H1 (cell line): ENCODE results near the gene PIP5K1B. TPM values are rescaled to one million over a fixed set of nuclear protein-coding genes. Genes with fewer than 3 reads are reported as not detected.

ENCODE experiments used
- CTCF ChIA-PET: fragments of 300-600 bp; sonication (Branson Sonifier 250); formaldehyde crosslinking; loops from one replicate; lab custom pipeline; 2021; ENCODE audit not compliant: partially characterized antibody; lab: Charles Lee
- POLR2A ChIA-PET: fragments of 300-600 bp; sonication (Branson Sonifier 250); formaldehyde crosslinking; loops from one replicate; lab custom pipeline; 2021; ENCODE audit warnings: inconsistent platforms; ENCODE audit not compliant: partially characterized antibody; lab: Charles Lee
- DNase-seq, 2 experiments: peaks; one replicate each; pipeline versions ENCODE4 v3.0.0 to v3.0.0-alpha.2; 2010 to 2022; ENCODE audit warnings: low spot score in 2 of 2, low read depth in 1 of 2, mixed read lengths in 1 of 2
- FAIRE-seq: peaks from 2 replicates; lab custom pipeline; 2011; peaks lifted over from hg19 to GRCh38; lab: Jason Lieb, UNC
- H2AFZ ChIP-seq: 2 replicates; pipeline ENCODE4 v1.8.1; 2012; ENCODE audit warnings: low read length, inconsistent platforms
- H2AK5ac ChIP-seq: 2 replicates; pipeline ENCODE4 v1.6.1; 2013; ENCODE audit warnings: low read depth, low read length
- H2BK120ac ChIP-seq: replicated peaks from 2 replicates; pipeline ENCODE3; 2013; ENCODE audit warnings: low read depth, low read length, inconsistent platforms
- H2BK12ac ChIP-seq: 2 replicates; pipeline ENCODE4 v1.6.1; 2013; ENCODE audit warnings: low read depth, low read length
- H2BK15ac ChIP-seq: 2 replicates; pipeline ENCODE4 v1.6.1; 2013; ENCODE audit warnings: low read length
- H2BK20ac ChIP-seq: 2 replicates; pipeline ENCODE4 v1.6.1; 2013; ENCODE audit warnings: low read length
- H2BK5ac ChIP-seq: 2 replicates; pipeline ENCODE4 v1.6.1; 2013; ENCODE audit warnings: low read depth, low read length
- H3K14ac ChIP-seq: 2 replicates; pipeline ENCODE4 v1.6.1; 2013; ENCODE audit warnings: inconsistent platforms; ENCODE audit not compliant: insufficient read length
- H3K18ac ChIP-seq: 2 replicates; pipeline ENCODE4 v1.6.1; 2013; ENCODE audit warnings: low read length; ENCODE audit errors: extremely low read depth
- H3K23ac ChIP-seq: 2 replicates; pipeline ENCODE4 v1.6.1; 2013; ENCODE audit warnings: inconsistent platforms; ENCODE audit not compliant: insufficient read length
- H3K23me2 ChIP-seq: 2 replicates; pipeline ENCODE4 v1.6.1; 2013; ENCODE audit warnings: low read depth, low read length
- H3K27ac ChIP-seq: 2 replicates; pipeline ENCODE4 v1.6.1; 2011; ENCODE audit warnings: low read depth, low read length, inconsistent platforms
- H3K27me3 ChIP-seq, 4 experiments: replicated peaks in 1 of 4; 1 replicate in 1 of 4; 2 replicates in 3 of 4; pipeline versions ENCODE4 v1.6.1 to v1.8.1; 2011 to 2013; ENCODE audit warnings: low read length in 3 of 4, mild to moderate bottlenecking in 3 of 4, inconsistent platforms in 2 of 4, mixed read lengths in 2 of 4, moderate library complexity in 1 of 4; ENCODE audit not compliant: control insufficient read depth in 3 of 4, insufficient read depth in 3 of 4; ENCODE audit errors: extremely low read depth in 1 of 4
- H3K36me3 ChIP-seq, 4 experiments: 2 replicates each; pipeline versions ENCODE4 v1.6.1 to v1.8.1; 2011 to 2013; ENCODE audit warnings: mild to moderate bottlenecking in 4 of 4, low read length in 3 of 4, moderate library complexity in 2 of 4, control low read depth in 1 of 4, inconsistent platforms in 1 of 4; ENCODE audit not compliant: insufficient read depth in 4 of 4, control insufficient read depth in 2 of 4
- H3K4ac ChIP-seq: replicated peaks from 2 replicates; pipeline ENCODE3; 2013; ENCODE audit warnings: low read length, low read depth, mixed read lengths, inconsistent platforms; ENCODE audit not compliant: insufficient read length
- H3K4me1 ChIP-seq, 4 experiments: replicated peaks in 1 of 4; 1 replicate in 1 of 4; 2 replicates in 3 of 4; pipeline versions ENCODE4 v1.6.1 to v1.8.1; 2011 to 2013; ENCODE audit warnings: low read length in 3 of 4, inconsistent platforms in 2 of 4, mixed read lengths in 1 of 4; ENCODE audit not compliant: insufficient read depth in 4 of 4, control insufficient read depth in 3 of 4
- H3K4me2 ChIP-seq, 2 experiments: 2 replicates each; pipeline versions ENCODE4 v1.6.1 to v1.8.1; 2011 to 2013; ENCODE audit warnings: low read depth in 2 of 2, low read length in 2 of 2, control low read depth in 1 of 2, inconsistent platforms in 1 of 2, mild to moderate bottlenecking in 1 of 2; ENCODE audit not compliant: insufficient read depth in 1 of 2
- H3K4me3 ChIP-seq, 4 experiments: fragments of 200-600, 300-600 bp in 1 of 4; sonication (generic), shearing (Covaris generic), sonication (Bioruptor Twin) in 1 of 4; 2 replicates each; pipeline versions ENCODE4 v1.5.1 to v1.8.1; 2011 to 2016; ENCODE audit warnings: low read length in 4 of 4, low read depth in 3 of 4, control low read depth in 2 of 4, inconsistent platforms in 2 of 4, mild to moderate bottlenecking in 2 of 4, mixed read lengths in 1 of 4, moderate library complexity in 1 of 4; ENCODE audit not compliant: insufficient read depth in 2 of 4; ENCODE audit errors: extremely low read depth in 1 of 4
- H3K56ac ChIP-seq: replicated peaks from 2 replicates; pipeline ENCODE3; 2013; ENCODE audit warnings: low read depth, mild to moderate bottlenecking, mixed read lengths, low read length, inconsistent platforms; ENCODE audit not compliant: insufficient read length
- H3K79me1 ChIP-seq: 2 replicates; pipeline ENCODE4 v1.6.1; 2013; ENCODE audit warnings: low read depth, low read length, control low read depth
- H3K79me2 ChIP-seq, 2 experiments: 2 replicates each; pipeline versions ENCODE4 v1.6.1 to v1.8.1; 2012 to 2013; ENCODE audit warnings: low read length in 2 of 2, mild to moderate bottlenecking in 2 of 2, inconsistent platforms in 1 of 2; ENCODE audit not compliant: insufficient read depth in 2 of 2, control insufficient read depth in 1 of 2
- H3K9ac ChIP-seq, 4 experiments: replicated peaks in 1 of 4; 1 replicate in 1 of 4; 2 replicates in 3 of 4; pipeline versions ENCODE4 v1.6.1 to v1.8.1; 2011 to 2013; ENCODE audit warnings: low read depth in 3 of 4, low read length in 3 of 4, control low read depth in 2 of 4, mild to moderate bottlenecking in 2 of 4, moderate library complexity in 2 of 4, inconsistent platforms in 1 of 4; ENCODE audit errors: extremely low read depth in 1 of 4
- H3K9me3 ChIP-seq, 2 experiments: 2 replicates each; pipeline versions ENCODE4 v1.6.1 to v1.8.1; 2012 to 2013; ENCODE audit warnings: mild to moderate bottlenecking in 2 of 2, moderate library complexity in 2 of 2, control low read depth in 1 of 2, inconsistent platforms in 1 of 2, low read depth in 1 of 2, low read length in 1 of 2, mixed read lengths in 1 of 2; ENCODE audit not compliant: insufficient read depth in 2 of 2
- H4K20me1 ChIP-seq, 2 experiments: replicated peaks in 1 of 2; 2 replicates each; pipeline versions ENCODE3 to v1.8.1; 2011 to 2013; ENCODE audit warnings: inconsistent platforms in 2 of 2, low read length in 2 of 2, mild to moderate bottlenecking in 1 of 2; ENCODE audit not compliant: insufficient read depth in 2 of 2, control insufficient read depth in 1 of 2
- H4K5ac ChIP-seq: 2 replicates; pipeline ENCODE4 v1.6.1; 2013; ENCODE audit warnings: low read length, low read depth, mixed read lengths, inconsistent platforms; ENCODE audit not compliant: insufficient read length
- H4K8ac ChIP-seq: 2 replicates; pipeline ENCODE4 v1.8.0; 2013; ENCODE audit warnings: mild to moderate bottlenecking, moderate library complexity, low read length, inconsistent platforms; ENCODE audit not compliant: insufficient read depth; ENCODE audit errors: extremely low read depth
- H4K91ac ChIP-seq: replicated peaks from 2 replicates; pipeline ENCODE3; 2013; ENCODE audit warnings: low read length, mixed read lengths, inconsistent platforms; ENCODE audit not compliant: insufficient read length
- ASH2L ChIP-seq: fragments of 200-600, 300-600 bp; sonication (generic); IDR thresholded peaks from one replicate; pipeline ENCODE4 v1.7.1; 2017; ENCODE audit warnings: low read length
- EZH2 ChIP-seq: fragments of 200-600 bp; sonication (generic); IDR thresholded peaks from 2 replicates; pipeline ENCODE4 v1.7.1; 2012; ENCODE audit warnings: low read depth, mild to moderate bottlenecking, moderate library complexity, low read length, inconsistent platforms; ENCODE audit not compliant: severe bottlenecking
- GABPA ChIP-seq: IDR thresholded peaks from 2 replicates; pipeline ENCODE4 v1.6.1; 2011; ENCODE audit warnings: mild to moderate bottlenecking, low read length, moderate library complexity, borderline replicate concordance; ENCODE audit not compliant: insufficient read depth
- HDAC6 ChIP-seq: IDR thresholded peaks from one replicate; pipeline ENCODE4 v1.7.1; 2012; ENCODE audit warnings: low read depth, mild to moderate bottlenecking, inconsistent platforms, low read length, moderate library complexity
- MAFK ChIP-seq: IDR thresholded peaks from 2 replicates; pipeline ENCODE4 v1.6.1; 2012; ENCODE audit warnings: low read depth, mild to moderate bottlenecking, improper control_type of control experiment, low read length
- PHF8 ChIP-seq: fragments of 200-600 bp; sonication (generic); conservative IDR thresholded peaks from 2 replicates; pipeline ENCODE4 v1.7.1; 2012; ENCODE audit warnings: low read depth, mild to moderate bottlenecking, inconsistent platforms, low read length, moderate library complexity
- RAD21 ChIP-seq, 2 experiments: IDR thresholded peaks in 1 of 2; conservative IDR thresholded peaks in 1 of 2; 2 replicates each; pipeline ENCODE4 v1.6.1; 2011; ENCODE audit warnings: low read depth in 2 of 2, low read length in 2 of 2, improper control_type of control experiment in 1 of 2, inconsistent platforms in 1 of 2, mild to moderate bottlenecking in 1 of 2, moderate library complexity in 1 of 2
- RBBP5 ChIP-seq: IDR thresholded peaks from 2 replicates; pipeline ENCODE4 v1.7.1; 2012; ENCODE audit warnings: low read depth, mild to moderate bottlenecking, inconsistent platforms, low read length, moderate library complexity, borderline replicate concordance
- RNF2 ChIP-seq: fragments of 200-900, 300-1000 bp; sonication (generic); IDR thresholded peaks from 2 replicates; pipeline ENCODE4 v1.7.1; 2016; ENCODE audit warnings: borderline replicate concordance, low read depth, mild to moderate bottlenecking, antibody characterized with exemption, low read length; ENCODE audit not compliant: poor library complexity, severe bottlenecking; ENCODE audit errors: missing control alignments
- SP1 ChIP-seq: IDR thresholded peaks from 2 replicates; pipeline ENCODE4 v1.6.1; 2011; ENCODE audit warnings: low read depth, low read length
- TAF1 ChIP-seq: IDR thresholded peaks from 2 replicates; pipeline ENCODE4 v1.6.1; 2011; ENCODE audit warnings: mild to moderate bottlenecking, low read depth, low read length
- TEAD4 ChIP-seq: IDR thresholded peaks from 2 replicates; pipeline ENCODE4 v1.6.1; 2012; ENCODE audit warnings: low read depth, low read length, inconsistent platforms, mixed read lengths
- WGBS, 2 experiments: shearing (Covaris generic) in 1 of 2; methylation state at CpG; one replicate each; pipeline versions ENCODE4 v1.1.6 to v1.1.7; 2013 to 2015; ENCODE audit warnings: low lambda C conversion rate in 2 of 2, mixed read lengths in 2 of 2, inconsistent platforms in 1 of 2, low coverage in 1 of 2, missing lambda C conversion rate in 1 of 2; ENCODE audit not compliant: insufficient replicate concordance in 2 of 2, insufficient coverage in 1 of 2, insufficient read length in 1 of 2; ENCODE audit errors: extremely low coverage in 1 of 2, missing lambda C conversion rate in 1 of 2; 5-methylcytosine and 5-hydroxymethylcytosine counted together
- polyA plus RNA-seq, 7 experiments: library from polyadenylated mRNA; depleted of rRNA in 3 of 7; stranded (reverse) in 5 of 7; unstranded in 2 of 7; fragments of >200 nt in 5 of 7; fragments of 200-250 nt in 2 of 7; gene quantifications; 1 replicate in 5 of 7; 2 replicates in 1 of 7; 4 replicates in 1 of 7; pipeline versions ENCODE4 v1.2.1 to v1.2.3, GENCODE V29; 2011 to 2013; ENCODE audit warnings: missing spikeins in 2 of 7, mixed read lengths in 2 of 7
- total RNA-seq: library from RNA; stranded (reverse); fragmentation: NEBNext Ultra II Directional; extraction: Animal tissue kit (Norgen Biotek cat#: 25700); gene quantifications from 2 replicates; pipeline ENCODE4 v1.2.1, GENCODE V29; 2021

PIP5K1B gene
- total and polyA plus RNA-seq, 2 of the 8 experiments (the other 6 are each of a cell fraction or from before 2014, with no cell fraction given) = 4.7 to 7.7 TPM

- no peak overlapping the region for H2BK15ac ChIP-seq
- H3K79me2 ChIP-seq = no peaks in the 10 kb centered on the region
- TF ChIP-seq RAD21 (IDR thresholded peaks at IDR 0.05 in 1 of 2, conservative IDR thresholded peaks at IDR 0.05 in 1 of 2; ENCODE audit: low read depth in 2 of 2, low read length in 2 of 2) = no peak
- no peak for TF ChIP-seq RBBP5
- TF ChIP-seq MAFK = no peak
- TF ChIP-seq PHF8 = no peak
- no peak for TF ChIP-seq RNF2
- TF ChIP-seq GABPA = no peak
- TF ChIP-seq TAF1 = no peak
- no peak for TF ChIP-seq TEAD4
- TF ChIP-seq EZH2 = no peak
- no peak for TF ChIP-seq ASH2L
- TF ChIP-seq SP1 = no peak
- TF ChIP-seq HDAC6 = no peak
- no peak overlapping the region for H2BK20ac ChIP-seq
- no peak overlapping the region for H3K56ac ChIP-seq
- no peak overlapping the region for H3K9ac ChIP-seq
- DNase-seq (no peak), FAIRE-seq (no peak)
- no peaks in the 10 kb centered on the region for H3K9me3 ChIP-seq
- no peak overlapping the region for H3K4ac ChIP-seq
- no peak overlapping the region for H3K27ac ChIP-seq
- H3K79me1 ChIP-seq = no peaks in the 10 kb centered on the region
- H2AK5ac ChIP-seq = no peak overlapping the region
- H3K4me2 ChIP-seq = no peak overlapping the region
- WGBS, 2 experiments = 96% methylated on average over 2 of the region's 2 CpGs; no CpG with 5 or more reads in 1 of the 2 experiments
- no peak overlapping the region for H2BK5ac ChIP-seq
- CTCF ChIA-PET = interaction anchor here (0.9 kb wide), 1 partner anchor 258 kb away, joined by 3 read pairs; no protein-coding TSS in a partner anchor
- no peak overlapping the region for H3K23ac ChIP-seq
- no peak overlapping the region for H3K4me3 ChIP-seq
- H3K4me1 ChIP-seq = peaks cover 0 to 2% (median 0%) of the 10 kb centered on the region in 4 experiments; a peak in 1 of 7 replicates
- H2AFZ ChIP-seq = no peak overlapping the region
- no peak overlapping the region for H4K91ac ChIP-seq
- H2BK12ac ChIP-seq = no peak overlapping the region
- no peaks in the 10 kb centered on the region for H3K36me3 ChIP-seq
- H4K5ac ChIP-seq = no peak overlapping the region
- H3K23me2 ChIP-seq = no peaks in the 10 kb centered on the region; the same call in 1 of the 2 replicates
- no peaks in the 10 kb centered on the region for H4K20me1 ChIP-seq
- H2BK120ac ChIP-seq = no peak overlapping the region
- no peak overlapping the region for H4K8ac ChIP-seq
- POLR2A ChIA-PET = no interaction called here
- H3K18ac ChIP-seq = no peak overlapping the region
- H3K14ac ChIP-seq = no peak overlapping the region
- no peaks in the 10 kb centered on the region for H3K27me3 ChIP-seq
These were observed 137.5 kb downstream of the PIP5K1B start for GRCh38 chr9:68842568-68842967.
